HepG2 (cell line): Measurements from ENCODE around the gene MARS2. TPM values are rescaled to one million over a fixed set of nuclear protein-coding genes. Genes with fewer than 3 reads are reported as not detected.

Source experiments
- ARNT2 ChIP-seq: sonication (generic); formaldehyde crosslinking; IDR thresholded peaks from 2 replicates; pipeline ENCODE4 v1.8.0; 2022; ENCODE audit warnings: mild to moderate bottlenecking, low read depth, missing genetic modification reagents, moderate library complexity
- CERS6 ChIP-seq: sonication (generic); formaldehyde crosslinking; IDR thresholded peaks from 2 replicates; pipeline ENCODE4 v1.5.0; 2020; ENCODE audit warnings: missing genetic modification reagents
- E2F2 ChIP-seq: sonication (generic); formaldehyde crosslinking; IDR thresholded peaks from 2 replicates; pipeline ENCODE4 v1.4.0; 2020; ENCODE audit warnings: missing genetic modification reagents, borderline replicate concordance
- ERF ChIP-seq: IDR thresholded peaks from 2 replicates; pipeline ENCODE4 v1.6.1; 2018; ENCODE audit warnings: missing biosample characterization, missing genetic modification reagents
- GLI4 ChIP-seq: sonication (generic); formaldehyde crosslinking; IDR thresholded peaks from 2 replicates; pipeline ENCODE4 v1.5.1; 2020; ENCODE audit warnings: missing genetic modification reagents, mild to moderate bottlenecking, moderate library complexity, borderline replicate concordance
- IRF9 ChIP-seq: sonication (generic); formaldehyde crosslinking; IDR thresholded peaks from 2 replicates; pipeline ENCODE4 v1.8.0; 2022; ENCODE audit warnings: missing genetic modification reagents, mild to moderate bottlenecking, borderline replicate concordance
- NCOA5 ChIP-seq: sonication (generic); formaldehyde crosslinking; IDR thresholded peaks from 2 replicates; pipeline ENCODE4 v1.4.0; 2020; ENCODE audit warnings: missing genetic modification reagents
- ONECUT2 ChIP-seq: sonication (generic); formaldehyde crosslinking; IDR thresholded peaks from 2 replicates; pipeline ENCODE4 v1.4.0; 2020; ENCODE audit warnings: missing genetic modification reagents
- SALL1 ChIP-seq: sonication (generic); formaldehyde crosslinking; IDR thresholded peaks from 2 replicates; pipeline ENCODE4 v1.8.0; 2022; ENCODE audit warnings: mild to moderate bottlenecking, missing genetic modification reagents
- SKIL ChIP-seq: sonication (generic); formaldehyde crosslinking; IDR thresholded peaks from 2 replicates; pipeline ENCODE4 v1.8.0; 2022; ENCODE audit warnings: missing genetic modification reagents, mild to moderate bottlenecking, moderate library complexity, borderline replicate concordance
- ZBTB3 ChIP-seq: sonication (generic); formaldehyde crosslinking; IDR thresholded peaks from 2 replicates; pipeline ENCODE4 v1.4.0; 2020; ENCODE audit warnings: low read depth, mild to moderate bottlenecking, moderate library complexity, missing genetic modification reagents, borderline replicate concordance
- ZNF260 ChIP-seq: sonication (generic); formaldehyde crosslinking; IDR thresholded peaks from 2 replicates; pipeline ENCODE4 v1.4.0; 2020; ENCODE audit warnings: missing genetic modification reagents, low read depth, mild to moderate bottlenecking, borderline replicate concordance
- ZNF543 ChIP-seq: sonication (generic); formaldehyde crosslinking; IDR thresholded peaks from 2 replicates; pipeline ENCODE4 v1.4.0; 2020; ENCODE audit warnings: mild to moderate bottlenecking, missing genetic modification reagents
- ZNF552 ChIP-seq: sonication (generic); formaldehyde crosslinking; IDR thresholded peaks from 2 replicates; pipeline ENCODE4 v1.9.0; 2022; ENCODE audit warnings: missing genetic modification reagents, mild to moderate bottlenecking, borderline replicate concordance
- ZNF564 ChIP-seq: sonication (generic); formaldehyde crosslinking; IDR thresholded peaks from 2 replicates; pipeline ENCODE4 v1.8.1; 2023; ENCODE audit warnings: mild to moderate bottlenecking, missing genetic modification reagents
- ZNF619 ChIP-seq: sonication (generic); formaldehyde crosslinking; IDR thresholded peaks from 2 replicates; pipeline ENCODE4 v1.4.0; 2020; ENCODE audit warnings: mild to moderate bottlenecking, missing genetic modification reagents
- ZNF703 ChIP-seq: sonication (generic); formaldehyde crosslinking; IDR thresholded peaks from 2 replicates; pipeline ENCODE4 v1.5.1; 2020; ENCODE audit warnings: missing genetic modification reagents, mild to moderate bottlenecking, moderate library complexity, borderline replicate concordance
- ZNF724P ChIP-seq: sonication (generic); formaldehyde crosslinking; IDR thresholded peaks from 2 replicates; pipeline ENCODE4 v1.8.0; 2022; ENCODE audit warnings: missing genetic modification reagents, borderline replicate concordance
- ZNF75D ChIP-seq: sonication (generic); formaldehyde crosslinking; IDR thresholded peaks from 2 replicates; pipeline ENCODE4 v1.8.1; 2023; ENCODE audit warnings: missing genetic modification reagents, mild to moderate bottlenecking, borderline replicate concordance
- ZNF766 ChIP-seq: sonication (generic); formaldehyde crosslinking; IDR thresholded peaks from 2 replicates; pipeline ENCODE4 v1.5.0; 2020; ENCODE audit warnings: missing genetic modification reagents, borderline replicate concordance
- ZNF777 ChIP-seq: sonication (generic); formaldehyde crosslinking; IDR thresholded peaks from 2 replicates; pipeline ENCODE4 v1.4.0; 2020; ENCODE audit warnings: missing genetic modification reagents
- polyA plus RNA-seq, 8 experiments: library from polyadenylated mRNA; depleted of rRNA in 3 of 8; stranded (reverse) in 7 of 8; unstranded in 1 of 8; fragments of >200 nt; fragmentation: Illumina TruSeq in 4 of 8; extraction: Trizol in 4 of 8; gene quantifications; 2 replicates each; pipeline versions ENCODE4 v1.2.1 to v1.2.3, GENCODE V29; 2011 to 2016; ENCODE audit warnings: low read depth in 4 of 8, missing spikeins in 1 of 8, mixed read lengths in 1 of 8; ENCODE audit not compliant: insufficient read depth in 1 of 8
- total RNA-seq, 5 experiments: library from RNA; depleted of rRNA; stranded (reverse); fragments of >200 nt; fragmentation: Illumina TruSeq; extraction: Trizol; gene quantifications; 2 replicates each; pipeline ENCODE4 v1.2.3, GENCODE V29; 2016; ENCODE audit warnings: low read depth in 1 of 5

The MARS2 gene
- total and polyA plus RNA-seq, 2 of the 13 experiments (the other 11 are each of a cell fraction or from before 2014, with no cell fraction given): 6.9 to 16.2 TPM

- no peak for TF ChIP-seq SKIL (CRISPR knock-in tag)
- no peak for TF ChIP-seq ZNF724P
- TF ChIP-seq ZNF777: 0 out of 2 replicates have a peak, but pooled peaks have one; percentile 79
- TF ChIP-seq ZNF75D: no peak
- TF ChIP-seq NCOA5: no peak
- TF ChIP-seq GLI4: no peak
- TF ChIP-seq ZNF260 (CRISPR knock-in tag): no peak
- TF ChIP-seq CERS6: no peak
- no peak for TF ChIP-seq ARNT2
- 0 out of 2 replicates have a peak, but pooled peaks have one; percentile 27 for TF ChIP-seq ZNF703 (CRISPR knock-in tag)
- no peak for TF ChIP-seq IRF9 (CRISPR knock-in tag)
- no peak; the same call in 1 of the 2 replicates for TF ChIP-seq SALL1
- TF ChIP-seq ZBTB3: no peak; the same call in 1 of the 2 replicates
- TF ChIP-seq E2F2 (CRISPR knock-in tag): no peak
- TF ChIP-seq ONECUT2 (CRISPR knock-in tag): no peak
- TF ChIP-seq ZNF543 (CRISPR knock-in tag): no peak
- no peak for TF ChIP-seq ZNF619
- TF ChIP-seq ERF (CRISPR knock-in tag): no peak
- TF ChIP-seq ZNF564: no peak
- TF ChIP-seq ZNF552 (CRISPR knock-in tag): no peak
- peak; percentile 86; the same call in 1 of the 2 replicates for TF ChIP-seq ZNF766
Observed at GRCh38 chr2:197705912-197706838, 1.0 kb downstream of the MARS2 start (continued).
